IPS-NIHi11 (cell line): Measurements from ENCODE around the gene C6orf52.
"Not testable (repeated sequence)": the region's sequence is repeated elsewhere in the genome, so short reads cannot be mapped to it uniquely, and the experiment has no call there.

ENCODE experiments used
- DNase-seq: peaks from one replicate; pipeline ENCODE4 v3.0.0; 2012; ENCODE audit warnings: mixed read lengths, low spot score

C6orf52 gene

DNA sequence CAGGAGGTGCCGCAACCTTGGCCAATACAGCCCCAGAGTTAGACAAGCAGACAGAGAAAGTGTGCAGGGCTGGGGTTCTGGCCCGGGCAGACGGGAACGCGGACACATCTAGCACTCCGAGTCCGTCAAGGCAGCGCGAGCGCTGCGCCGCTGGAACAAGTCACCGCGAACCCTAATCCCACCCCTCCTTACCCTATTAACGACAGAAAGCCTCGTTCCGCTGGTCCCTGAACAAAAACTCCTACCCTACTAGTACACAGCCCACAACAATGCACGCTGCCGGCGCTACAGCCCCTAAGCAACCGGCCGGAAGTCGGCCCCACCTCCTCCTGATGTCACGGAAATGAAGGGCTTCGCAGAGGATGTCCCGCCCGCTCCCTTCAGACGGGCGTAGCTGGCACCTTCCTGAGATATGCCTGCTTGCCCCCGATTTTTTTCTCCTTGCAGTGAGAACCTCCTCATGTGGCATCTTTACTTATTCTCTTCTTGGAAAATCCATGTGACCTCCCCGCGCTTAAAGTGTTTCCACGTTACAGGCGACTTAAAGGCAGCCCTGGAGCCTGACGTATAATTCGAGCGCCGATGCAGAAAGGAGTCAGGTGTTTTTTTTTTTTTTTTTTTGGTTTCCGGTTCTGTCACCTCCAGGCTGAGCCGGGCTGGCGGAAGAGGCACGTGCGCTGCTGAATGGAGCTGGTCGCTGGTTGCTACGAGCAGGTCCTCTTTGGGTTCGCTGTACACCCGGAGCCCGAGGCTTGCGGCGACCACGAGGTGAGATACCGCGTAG is at the start of gene C6orf52, which contains the start of gene PAK1IP1:
C6orf52 (minus strand) TSS at position 315 of the 784 bp plus-strand sequence. CDS start 7,066 bp downstream, outside the sequence.
PAK1IP1 (plus strand) TSS at position 671 of the 784 bp plus-strand sequence; CDS start at position 685, 14 bp downstream.
- DNase-seq: peak; percentile 95

DNA sequence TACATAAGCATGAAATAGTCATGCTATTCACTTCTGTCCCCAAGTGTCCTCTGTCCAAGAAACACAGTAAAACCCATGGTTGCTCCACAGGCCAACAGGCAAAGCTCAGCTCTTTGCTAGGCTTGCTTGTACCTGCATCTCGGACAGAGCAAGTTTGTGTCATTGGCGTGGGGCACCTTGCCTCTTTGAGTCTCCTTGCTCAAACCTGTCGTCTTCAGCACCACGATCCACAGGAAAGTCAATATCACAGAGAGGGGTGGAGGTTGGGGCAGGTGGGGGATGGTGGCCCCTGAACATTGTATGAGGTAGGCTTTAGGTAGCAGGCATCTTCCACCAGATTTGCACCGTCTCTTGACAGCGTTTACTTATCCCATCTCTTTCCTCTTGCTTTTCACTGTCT is 49.1 kb upstream of the C6orf52 start:
- no peak for DNase-seq

- DNase-seq: no peak
Measured at GRCh38 chr6:10742251-10742650, 47.8 kb upstream of the C6orf52 start.

DNA sequence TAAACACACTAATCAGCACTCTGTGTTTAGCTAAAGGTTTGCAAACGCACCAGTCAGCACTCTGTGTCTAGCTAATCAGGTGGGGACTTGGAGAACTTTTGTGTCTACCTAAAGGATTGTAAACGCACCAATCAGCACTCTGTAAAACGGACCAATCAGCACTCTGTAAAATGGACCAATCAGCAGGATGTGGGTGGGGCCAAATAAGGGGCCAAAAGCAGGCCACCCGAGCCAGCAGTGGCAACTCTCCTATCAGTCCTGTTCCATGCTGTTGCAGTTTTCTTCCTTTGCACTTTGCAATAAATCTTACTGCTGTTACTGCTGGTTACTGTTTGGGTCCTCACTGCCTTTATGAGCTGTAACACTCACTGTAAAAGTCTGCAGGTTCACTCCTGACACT is 47.2 kb upstream of the C6orf52 start:
- not testable (repeated sequence) for DNase-seq

DNA sequence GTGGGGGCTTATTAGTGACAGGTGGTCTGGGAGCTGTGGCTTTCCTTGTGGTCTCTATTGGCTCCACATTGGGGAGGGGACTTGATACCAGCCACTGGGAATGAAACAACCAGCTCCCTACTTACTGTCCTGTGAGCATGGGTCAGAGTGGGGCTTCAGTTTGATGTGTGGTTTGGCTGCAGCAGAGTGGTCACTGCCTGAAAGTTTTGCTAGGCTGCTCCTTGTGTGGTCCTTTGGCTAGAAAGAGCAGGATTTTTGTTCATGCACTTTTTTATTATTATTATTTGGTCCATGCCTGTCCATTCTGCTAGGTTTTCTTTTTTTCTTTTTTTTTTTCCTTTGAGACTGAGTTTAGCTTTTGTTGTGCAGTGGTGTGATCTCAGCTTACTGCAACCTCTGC is 45.6 kb upstream of the C6orf52 start:
- DNase-seq: no peak

DNA sequence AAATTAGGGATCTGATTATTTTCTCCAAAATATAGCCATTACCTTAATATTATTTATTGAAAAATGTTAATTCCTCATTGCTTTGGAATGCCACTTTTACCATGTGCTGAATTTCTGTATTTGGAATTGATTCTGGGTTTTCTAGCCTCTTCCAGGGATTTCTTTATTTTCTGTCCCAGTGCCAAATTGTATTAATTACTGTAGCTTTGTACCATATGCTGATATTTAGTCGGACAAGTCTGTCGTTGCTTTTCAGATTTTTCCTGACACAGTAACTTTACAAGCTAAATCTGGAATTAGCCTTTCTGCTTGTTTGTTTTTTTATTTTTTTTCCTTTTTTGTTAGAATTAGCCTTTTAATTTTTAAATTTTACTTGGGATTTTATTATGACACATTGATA is 42.3 kb upstream of the C6orf52 start:
- no peak for DNase-seq

- no peak for DNase-seq
Measured at GRCh38 chr6:10733863-10734262, 39.4 kb upstream of the C6orf52 start.

DNA sequence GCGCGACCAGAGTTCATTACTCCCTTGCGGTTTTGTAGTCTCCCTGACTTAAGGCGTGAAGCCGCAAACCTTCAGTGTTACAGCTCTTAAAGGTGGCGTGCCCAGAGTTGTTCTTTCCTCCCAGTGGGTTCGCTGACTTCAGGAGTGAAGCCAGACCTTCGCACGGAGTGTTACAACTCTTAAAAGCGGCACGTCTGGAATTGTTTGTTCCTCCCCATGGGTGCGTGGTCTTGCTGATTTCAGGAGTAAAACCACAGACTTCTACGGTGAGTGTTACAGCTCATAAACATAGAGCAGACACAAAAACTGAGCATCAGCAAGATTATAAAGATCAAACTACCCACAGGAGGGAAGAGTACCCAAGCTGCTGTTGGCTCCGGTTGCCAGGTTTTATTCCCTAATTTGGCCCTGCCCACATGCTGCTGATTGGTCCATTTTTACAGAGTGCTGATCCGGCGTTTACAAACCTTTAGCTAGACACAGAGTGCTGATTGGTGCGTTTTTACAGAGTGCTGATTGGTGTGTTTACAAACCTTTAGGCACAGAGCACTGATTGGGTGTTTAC is 38.8 kb upstream of the C6orf52 start:
- no peak for DNase-seq

- DNase-seq: no peak
Measured at GRCh38 chr6:10730254-10730653, 35.8 kb upstream of the C6orf52 start.

DNA sequence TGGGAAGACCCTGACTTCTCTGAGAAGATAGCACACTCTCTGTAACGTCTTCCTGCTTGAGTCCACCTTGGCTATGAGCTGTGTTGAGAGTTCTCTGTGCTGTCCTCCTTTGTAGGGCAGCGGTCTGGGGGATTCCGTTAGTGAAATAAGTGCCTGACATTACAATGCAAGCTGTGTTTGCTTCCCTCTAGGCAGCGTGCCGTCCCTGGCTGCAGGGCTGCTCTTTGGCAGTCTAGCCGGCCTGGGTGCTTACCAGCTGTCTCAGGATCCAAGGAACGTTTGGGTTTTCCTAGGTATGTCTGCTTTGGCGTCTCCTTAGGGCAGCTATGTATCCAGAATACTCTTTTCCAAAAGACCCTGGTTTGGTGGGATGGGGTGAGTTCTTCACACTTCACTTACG is 31.3 kb upstream of the C6orf52 start:
- DNase-seq: no peak

DNA sequence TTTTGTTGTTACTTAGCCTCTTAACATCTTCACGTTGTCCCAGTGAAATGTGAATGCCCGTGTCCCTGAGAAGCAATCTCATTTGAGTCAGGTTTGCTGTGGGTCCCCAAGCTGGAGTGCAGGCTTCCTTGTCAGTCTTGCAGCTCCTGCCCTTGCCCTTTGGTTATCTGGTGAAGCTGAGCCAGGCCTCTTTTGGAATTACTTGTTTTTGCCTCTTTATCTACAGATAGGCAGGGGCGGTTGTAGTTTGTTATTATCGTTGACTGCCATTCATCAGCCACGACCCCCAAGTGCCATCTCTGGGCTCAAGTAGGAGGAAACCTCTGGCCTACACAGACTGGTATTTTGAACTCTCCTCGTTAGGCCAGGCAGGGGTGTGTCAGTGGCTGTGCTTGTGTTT is 30.6 kb upstream of the C6orf52 start:
- DNase-seq: no peak

GRCh38 chr6:10723567-10723881 is 29.1 kb upstream of the C6orf52 start:
- DNase-seq: no peak

DNA sequence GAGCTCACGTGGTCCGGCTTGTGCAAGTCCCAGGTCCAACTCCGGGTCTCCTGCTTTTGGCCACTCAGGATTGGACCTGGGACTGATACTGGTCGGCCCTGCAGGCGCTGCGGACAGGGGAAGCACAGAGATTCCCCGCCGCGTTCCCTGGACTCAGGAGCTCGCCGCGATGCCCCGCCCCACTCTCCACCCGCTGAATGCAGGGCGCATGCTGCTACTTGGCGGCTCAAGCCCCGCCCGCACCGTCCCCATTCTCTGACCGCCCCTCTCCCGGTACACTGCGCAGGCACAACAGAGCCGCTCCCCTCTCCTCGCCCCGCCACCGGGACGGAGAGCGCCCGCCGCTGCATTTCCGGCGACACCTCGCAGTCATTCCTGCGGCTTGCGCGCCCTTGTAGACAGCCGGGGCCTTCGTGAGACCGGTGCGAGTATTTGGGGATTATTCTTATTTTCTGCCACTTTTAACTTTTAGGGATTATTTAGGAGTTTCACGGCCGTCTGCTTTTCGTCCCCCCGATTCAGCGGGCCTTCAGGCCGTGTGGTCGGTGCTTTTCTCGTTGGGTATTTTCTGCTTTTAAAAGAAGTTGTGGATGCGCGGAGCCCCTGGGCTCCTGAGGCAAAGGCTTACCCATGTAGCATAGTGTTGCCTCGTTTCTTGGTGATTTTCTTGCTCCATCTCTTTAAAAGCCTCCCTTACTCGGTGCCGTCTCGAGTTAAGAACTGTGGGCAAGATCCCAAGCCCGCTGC is 28.6 kb upstream of the C6orf52 start, which contains the start of gene TMEM14C:
TMEM14C (plus strand) TSS at position 251 of the 747 bp plus-strand sequence. CDS start 1,544 bp downstream, outside the sequence.
- peak; percentile 99 for DNase-seq

DNA sequence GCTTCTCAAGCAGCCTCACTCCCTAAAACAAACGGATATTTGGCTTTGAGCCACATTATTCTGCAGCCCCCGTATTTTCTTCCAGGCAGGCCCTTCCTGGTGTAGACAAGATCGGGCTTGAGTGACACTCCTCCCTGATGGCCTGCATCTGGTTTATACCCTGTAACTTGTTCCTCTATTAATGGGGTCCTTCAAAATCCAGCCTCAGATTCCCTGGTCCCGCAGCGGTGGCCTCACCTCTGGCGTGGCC is 28.1 kb upstream of the C6orf52 start:
- DNase-seq: no peak

- DNase-seq: no peak
Measured at GRCh38 chr6:10721850-10722569, 27.6 kb upstream of the C6orf52 start.

GRCh38 chr6:10720960-10721849 is 26.8 kb upstream of the C6orf52 start:
- not testable (repeated sequence) for DNase-seq

DNA sequence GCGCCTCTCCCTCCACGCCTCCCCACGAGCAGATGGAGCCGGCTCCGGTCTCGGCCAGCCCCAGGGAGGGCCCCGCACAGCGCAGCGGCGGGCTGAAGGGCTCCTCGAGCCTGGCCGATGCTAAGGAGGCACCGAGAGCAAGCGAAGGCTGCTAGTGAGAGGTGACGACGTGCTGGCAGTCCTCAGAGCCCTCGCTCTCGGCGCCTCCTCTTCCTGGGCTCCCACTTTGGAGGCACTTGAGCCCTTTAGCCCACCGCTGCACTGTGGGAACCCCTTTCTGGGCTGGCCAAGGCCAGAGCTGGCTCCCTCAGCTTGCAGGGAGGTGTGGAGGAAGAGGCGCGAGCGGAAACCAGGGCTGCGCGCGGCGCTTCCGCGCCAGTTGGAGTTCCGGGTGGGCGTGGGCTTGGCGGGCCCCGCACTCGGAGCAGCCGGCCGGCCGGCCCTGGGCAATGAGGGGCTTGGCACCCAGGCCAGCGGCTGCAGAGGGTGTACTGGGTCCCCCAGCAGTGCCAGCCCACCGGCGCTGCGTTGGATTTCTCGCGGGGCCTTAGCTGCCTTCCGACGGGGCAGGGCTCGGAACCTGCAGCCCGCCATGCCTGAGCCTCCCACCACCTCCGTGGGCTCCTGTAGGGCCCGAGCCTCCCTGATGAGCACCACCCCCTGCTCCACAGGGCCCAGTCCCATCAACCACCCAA is 26.0 kb upstream of the C6orf52 start:
- DNase-seq: no peak

- no peak for DNase-seq
Measured at GRCh38 chr6:10719964-10720264, 25.5 kb upstream of the C6orf52 start.

GRCh38 chr6:10719296-10719963 is 25.0 kb upstream of the C6orf52 start:
- DNase-seq: no peak

DNA sequence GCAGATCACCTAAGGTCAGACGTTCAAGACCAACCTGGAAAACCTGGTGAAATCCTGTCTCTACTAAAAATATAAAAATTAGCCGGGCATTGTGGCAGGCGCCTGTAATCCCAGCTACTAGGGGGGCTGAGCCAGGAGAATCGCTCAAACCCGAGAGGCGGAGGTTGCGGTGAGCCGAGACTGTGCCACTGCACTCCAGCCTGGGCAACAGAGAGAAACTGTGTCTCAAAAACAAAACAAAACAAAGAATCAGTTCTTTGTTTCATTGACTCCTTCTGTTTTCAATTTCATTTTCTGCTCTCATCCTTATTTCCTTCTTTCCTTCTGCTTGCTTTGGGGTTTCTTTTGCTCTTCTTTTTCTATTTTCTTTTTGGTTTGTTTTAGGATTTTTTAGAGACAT is 19.5 kb upstream of the C6orf52 start:
- no peak for DNase-seq

- no peak for DNase-seq
Measured at GRCh38 chr6:10696655-10697054, 2.2 kb upstream of the C6orf52 start.
